Transverse colon (tissue), 3 donors: ENCODE results near the gene DMD.

Source experiments
- CTCF ChIP-seq, 5 experiments: fragments of 200-600 bp in 3 of 5; fragments of 450-650 bp in 2 of 5; sonication (generic) in 3 of 5; IDR thresholded peaks; 1 replicate in 2 of 5; 2 replicates in 3 of 5; pipeline ENCODE4 v1.5.1; 2016 to 2017; ENCODE audit warnings: antibody characterized with exemption in 5 of 5, inconsistent platforms in 3 of 5, mild to moderate bottlenecking in 2 of 5, moderate library complexity in 1 of 5
- POLR2A ChIP-seq: fragments of 450-650 bp; IDR thresholded peaks from one replicate; pipeline ENCODE4 v1.6.1; 2016; ENCODE audit warnings: antibody characterized with exemption, mild to moderate bottlenecking, moderate library complexity

GRCh38 chrX:31603411-31604120 lies 1607.8 kb downstream of the DMD start:
- TF ChIP-seq CTCF (IDR thresholded peaks at IDR 0.05) (no peak), POLR2A (no peak)
